ENCODE results near the gene OR6C6.
"Not testable (repeated sequence)": the region's sequence is repeated elsewhere in the genome, so short reads cannot be mapped to it uniquely, and the experiment has no call there.

Gene OR6C6

DNA sequence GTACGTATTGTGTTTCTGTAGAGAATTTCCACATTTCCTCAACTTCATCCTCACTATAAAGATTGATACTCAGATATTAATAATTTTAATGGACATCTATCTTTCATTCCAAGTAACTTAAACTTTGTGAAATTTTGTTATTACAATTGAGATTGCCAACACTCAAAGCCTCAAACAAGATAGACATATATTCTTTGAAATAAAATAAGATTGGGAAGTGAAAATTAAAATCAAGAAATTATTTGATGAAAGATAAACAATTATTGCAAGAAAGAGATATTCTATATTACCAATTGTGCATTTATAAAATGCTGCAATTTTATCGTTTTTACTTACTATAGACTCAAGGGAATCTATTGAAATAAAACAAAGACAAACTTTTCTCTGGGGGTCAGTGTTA, at the start of gene OR6C6:
TSS of gene OR6C6 (minus strand) at position 101 of the 400 bp plus-strand sequence. CDS start 1,337 bp downstream, outside the sequence.
- no peak for DNase-seq (ENCODE audit: low read depth)

DNA sequence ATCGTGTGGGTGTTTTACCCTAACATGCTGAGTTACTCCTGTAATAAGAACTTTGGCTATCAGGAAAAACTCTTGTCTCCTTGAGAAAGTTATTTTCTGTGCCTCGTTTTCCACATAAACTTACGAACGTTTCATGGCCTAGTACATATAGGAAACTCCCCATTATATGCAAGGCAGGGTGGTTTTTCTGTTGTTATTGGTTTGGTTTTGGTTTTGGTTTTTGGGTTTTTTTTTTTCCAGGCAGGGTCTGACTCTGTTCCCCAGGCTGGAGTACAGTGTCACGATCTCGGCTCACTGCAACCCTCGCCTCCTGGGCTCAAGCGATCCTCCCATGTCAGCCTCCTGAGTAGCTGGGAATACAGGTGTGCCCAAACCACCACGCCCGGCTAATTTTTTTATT, 39.6 kb upstream of the OR6C6 start:
- DNase-seq (ENCODE audit: low read depth): no peak

DNA sequence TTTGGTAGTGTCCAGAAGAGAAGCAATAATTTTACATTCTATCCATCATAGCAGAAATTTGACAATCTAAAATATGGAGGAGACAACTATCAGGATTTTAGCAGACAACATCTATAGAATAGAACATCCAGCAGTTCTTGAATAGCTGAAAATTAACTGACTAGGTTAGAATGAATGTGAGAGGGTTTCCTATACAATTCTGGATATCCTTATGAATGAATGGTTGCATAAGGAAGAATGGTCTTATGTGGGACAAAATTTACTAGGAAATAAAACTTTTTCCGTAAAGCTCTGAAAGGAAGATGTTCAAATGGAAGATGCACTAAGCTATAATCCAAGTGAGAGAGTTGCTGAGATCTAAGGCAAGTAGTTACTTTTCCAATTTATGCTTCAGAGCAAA, 34.1 kb upstream of the OR6C6 start, which contains the start of gene OR6C3:
TSS of gene OR6C3 (plus strand) at position 301 of the 400 bp plus-strand sequence. CDS start 955 bp downstream, outside the sequence.
- DNase-seq (ENCODE audit: low read depth): no peak

DNA sequence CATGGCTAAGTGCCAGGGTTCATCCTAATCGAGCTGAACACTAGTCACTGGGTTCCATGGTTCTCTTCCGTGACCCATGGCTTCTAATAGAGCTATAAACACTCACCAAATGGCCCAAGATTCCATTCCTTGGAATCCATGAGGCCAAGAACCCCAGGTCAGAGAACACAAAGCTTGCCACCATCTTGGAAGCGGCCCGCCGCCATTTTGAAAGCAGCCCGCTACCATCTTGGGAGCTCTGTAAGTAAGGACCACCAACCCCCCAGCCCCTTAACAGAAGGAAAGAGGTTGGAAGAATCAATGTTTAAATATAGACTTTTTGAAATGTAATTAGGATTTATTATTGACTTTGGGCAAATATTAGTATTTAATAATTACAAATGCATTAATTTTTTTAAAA, 29.4 kb upstream of the OR6C6 start:
- not testable (repeated sequence) for DNase-seq (ENCODE audit: low read depth)

DNA sequence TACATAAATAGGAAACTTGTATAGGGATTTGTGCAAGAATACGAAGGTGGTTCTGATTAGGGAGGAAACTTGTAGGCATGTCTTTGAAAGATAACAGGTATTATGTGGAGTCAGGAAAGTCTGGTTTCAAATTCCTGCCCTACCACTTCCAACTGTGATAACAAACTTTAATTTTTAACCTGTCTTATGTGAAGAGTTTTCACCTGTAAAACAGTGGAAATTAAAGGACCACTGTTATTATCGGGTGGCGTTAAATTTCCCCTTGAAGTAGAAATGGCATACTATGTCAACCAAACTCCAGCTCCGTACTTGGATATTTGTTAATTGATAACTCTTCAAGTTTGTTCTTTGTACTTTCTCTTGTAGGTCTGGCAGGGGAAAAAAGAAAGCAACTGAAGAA, 23.8 kb upstream of the OR6C6 start:
- DNase-seq (ENCODE audit: low read depth): no peak

DNA sequence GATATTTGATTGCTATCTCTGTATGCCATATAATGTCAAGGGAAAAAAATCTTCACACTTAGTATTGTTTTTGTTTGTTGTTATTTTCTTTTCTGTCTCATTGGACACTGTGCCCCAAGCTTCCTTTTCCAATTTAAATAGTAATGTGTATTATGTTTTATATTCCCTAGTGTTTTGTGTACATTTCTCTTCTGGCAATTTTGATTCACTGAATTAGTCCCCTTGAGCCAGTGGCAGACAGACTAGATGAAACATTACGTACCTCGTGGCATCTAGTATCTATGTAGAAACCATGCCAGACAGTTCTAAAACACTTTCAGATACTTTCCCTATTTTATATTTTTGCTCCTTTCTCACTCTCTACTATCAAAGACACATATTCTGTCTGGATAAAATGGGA, 17.7 kb upstream of the OR6C6 start, which contains the start of gene OR6C1:
TSS of gene OR6C1 (plus strand) at position 301 of the 400 bp plus-strand sequence. CDS start 6,257 bp downstream, outside the sequence.
- DNase-seq (ENCODE audit: low read depth): no peak

DNA sequence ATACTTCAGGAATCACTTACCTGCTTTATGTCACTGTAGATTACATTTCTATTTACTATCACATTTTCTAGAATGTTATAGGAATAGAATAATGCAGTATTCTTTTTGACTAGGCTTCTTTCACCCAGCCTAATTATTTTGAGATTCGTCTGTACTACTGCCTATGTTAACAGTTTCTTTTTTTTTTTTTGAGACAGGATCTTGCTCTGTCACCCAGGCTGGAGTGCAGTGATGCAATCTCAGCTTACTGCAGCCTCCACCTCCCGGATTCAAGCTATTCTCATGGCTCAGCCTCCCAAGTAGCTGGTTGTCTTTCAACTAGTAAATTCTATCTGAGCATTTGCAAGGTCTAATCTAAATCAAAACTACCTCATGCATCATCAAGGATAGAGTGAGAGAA, 6.4 kb downstream of the OR6C6 start:
- DNase-seq (ENCODE audit: low read depth): no peak

DNA sequence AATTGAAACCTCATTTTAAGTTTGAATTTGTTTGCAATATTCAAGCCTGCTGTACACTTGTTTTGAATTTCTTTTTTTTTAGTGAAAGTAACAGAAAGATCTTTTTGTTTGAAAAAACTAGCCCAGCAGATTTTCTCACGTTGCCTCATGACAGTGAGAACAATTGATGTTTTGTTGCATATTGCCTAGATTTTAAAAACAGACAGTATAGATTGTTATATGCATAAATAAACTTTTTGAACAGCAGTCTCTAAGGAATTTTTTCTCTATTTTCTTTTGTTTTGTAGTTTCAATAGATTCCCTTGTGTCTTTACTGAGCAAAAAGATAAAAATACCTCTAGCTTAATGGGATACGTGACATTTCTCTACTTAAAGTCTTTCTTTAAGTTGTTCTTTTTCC, 15.4 kb downstream of the OR6C6 start:
- DNase-seq (ENCODE audit: low read depth): no peak

DNA sequence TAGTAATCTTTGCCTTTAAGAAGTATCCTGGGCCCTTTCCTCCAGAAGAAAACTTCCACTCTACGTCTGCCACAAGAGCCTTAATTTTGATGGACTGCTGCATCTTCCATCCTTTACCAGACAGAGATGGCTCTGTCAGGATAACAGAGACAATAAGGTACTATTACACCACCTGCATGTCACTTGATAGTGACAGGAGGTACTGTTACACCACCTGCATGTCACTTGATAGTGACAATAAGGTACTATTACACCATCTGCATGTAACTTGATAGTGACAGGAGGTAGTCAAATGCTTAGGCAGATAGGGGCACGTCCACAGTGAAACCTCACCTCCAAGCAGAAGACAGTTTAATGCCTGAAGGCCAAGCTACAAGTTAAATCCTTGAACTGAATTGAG, 38.1 kb downstream of the OR6C6 start:
- DNase-seq (ENCODE audit: low read depth): no peak

DNA sequence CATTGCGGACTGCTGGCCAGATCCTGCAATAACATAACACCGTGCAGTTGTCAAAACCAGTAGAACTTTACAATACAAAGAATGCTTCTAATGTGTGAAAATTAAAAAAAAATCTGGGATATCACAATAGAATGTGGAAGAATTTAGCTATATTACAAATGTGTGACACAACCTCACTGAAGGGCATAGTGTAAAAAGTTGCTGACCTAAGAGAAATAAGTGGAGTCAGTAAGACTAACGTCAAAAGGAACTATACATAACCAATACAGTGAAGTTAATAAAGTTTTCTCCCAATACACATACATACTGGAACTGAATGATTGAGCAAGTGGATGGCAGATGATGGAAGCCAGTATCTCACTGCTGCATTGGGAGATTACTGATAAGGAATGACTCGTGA, 39.5 kb downstream of the OR6C6 start:
- DNase-seq (ENCODE audit: low read depth): no peak

DNA sequence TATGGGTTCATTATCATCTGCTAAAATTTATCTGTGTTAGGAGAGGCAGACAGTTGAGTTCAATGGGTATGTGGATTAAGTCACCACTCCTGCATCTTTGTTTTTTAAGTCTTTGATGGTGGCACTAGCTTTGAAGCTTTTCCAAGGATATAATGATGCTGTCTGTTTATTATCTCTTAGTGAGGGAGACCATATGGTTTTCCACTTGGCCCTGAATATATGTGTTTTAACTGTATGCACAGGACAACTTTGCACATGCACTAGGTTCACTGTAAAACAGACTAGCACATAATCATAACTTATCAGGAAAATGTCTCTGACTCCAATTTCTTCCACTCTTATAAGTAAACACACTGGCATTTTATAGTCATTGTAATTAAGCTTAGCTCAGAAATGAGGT, 43.1 kb downstream of the OR6C6 start:
- no peak for DNase-seq (ENCODE audit: low read depth)

DNA sequence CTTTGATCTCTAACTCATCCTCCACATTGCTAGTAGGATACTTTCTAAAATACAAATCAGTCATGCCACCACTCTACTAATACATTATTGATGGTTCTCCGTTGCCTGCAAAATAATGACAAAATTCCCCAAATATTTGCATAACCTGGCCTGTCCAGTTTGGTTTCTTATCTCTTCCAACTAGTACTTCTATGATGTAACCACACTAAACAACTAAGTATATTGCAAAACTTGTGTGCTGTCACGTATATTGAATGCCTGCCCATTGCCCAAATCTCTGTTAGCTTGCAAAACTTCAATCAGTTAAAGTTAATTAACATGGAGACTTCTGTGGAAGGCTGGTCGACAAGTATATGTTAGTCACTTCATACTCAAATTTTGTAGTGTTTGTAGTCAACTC, 45.4 kb downstream of the OR6C6 start:
- DNase-seq (ENCODE audit: low read depth): no peak

DNA sequence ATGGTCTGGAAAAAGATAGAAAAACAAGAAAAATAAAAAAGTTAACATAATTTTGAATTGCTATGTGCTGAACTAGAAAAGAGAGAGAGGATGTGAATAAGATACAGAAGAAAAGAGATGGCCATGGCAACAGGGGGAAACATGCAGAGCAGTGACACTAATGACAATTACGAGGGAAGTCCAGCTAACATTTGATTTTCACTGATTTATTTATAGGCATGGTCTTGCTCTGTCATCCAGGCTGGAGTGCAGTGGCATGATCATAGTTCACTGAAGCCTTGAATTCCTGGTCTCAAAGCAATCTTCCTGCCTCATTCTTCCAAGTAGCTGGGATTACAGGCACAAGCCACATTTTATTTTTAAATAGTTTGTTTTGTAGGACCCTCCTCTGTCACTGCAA, 50.2 kb downstream of the OR6C6 start:
- no peak for DNase-seq (ENCODE audit: low read depth)

DNA sequence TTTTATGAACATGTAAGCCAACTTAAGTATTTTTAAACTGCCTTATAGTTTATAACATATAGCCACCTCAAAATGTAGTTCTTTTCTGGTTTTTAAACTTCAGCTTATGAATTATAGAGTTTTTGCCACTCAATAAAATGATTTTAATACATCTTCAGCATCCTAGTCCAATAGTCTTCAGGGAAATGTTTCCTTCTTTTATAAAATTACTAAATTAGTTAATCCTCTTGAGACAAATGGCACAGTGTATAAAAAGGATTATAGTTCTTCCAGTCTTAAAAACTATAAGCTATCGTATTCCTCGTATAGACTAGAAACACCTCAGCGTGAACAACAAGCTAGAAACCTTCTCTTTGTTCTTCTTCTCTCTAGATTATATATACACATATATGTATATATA, 52.1 kb downstream of the OR6C6 start, which contains the start of gene OR6C74:
TSS of gene OR6C74 (plus strand) at position 301 of the 400 bp plus-strand sequence. CDS start 2,679 bp downstream, outside the sequence.
- DNase-seq (ENCODE audit: low read depth): no peak

All from stromal cell of bone marrow (primary cell).